B cell (primary cell): Measurements from ENCODE around the gene DNAJA1. TPM values are rescaled to one million over a fixed set of nuclear protein-coding genes. Genes with fewer than 3 reads are reported as not detected.

Experiments
- ATAC-seq: fragments of 200-7000 bp; cut with Tn5 transposase; one replicate; pipeline ENCODE4 v1.10.0; 2021; ENCODE audit warnings: low read depth, mild to moderate bottlenecking, moderate number of reproducible peaks, moderate library complexity
- CTCF ChIA-PET: fragments of 350-600 bp; sonication (Branson Sonifier 250); formaldehyde crosslinking; loops from one replicate; lab custom pipeline; 2021; ENCODE audit warnings: antibody characterized with exemption, inconsistent platforms; lab: Charles Lee
- POLR2A ChIA-PET: fragments of 350-600 bp; sonication (Branson Sonifier 250); formaldehyde crosslinking; loops from one replicate; lab custom pipeline; 2021; ENCODE audit warnings: antibody characterized with exemption; lab: Charles Lee
- DNase-seq: peaks from one replicate; pipeline ENCODE4 v3.0.0; 2013
- H2AFZ ChIP-seq: 2 replicates; pipeline ENCODE4 v1.6.1; 2012; ENCODE audit warnings: mild to moderate bottlenecking, low read depth, low read length; ENCODE audit not compliant: insufficient read depth, poor library complexity, severe bottlenecking
- H3K27ac ChIP-seq, 2 donors: 1 replicate in 1 of 2; 2 replicates in 1 of 2; pipeline ENCODE4 v1.5.1; 2012 to 2013; ENCODE audit warnings: low read length in 2 of 2, mild to moderate bottlenecking in 2 of 2, moderate library complexity in 1 of 2
- H3K27me3 ChIP-seq, 4 experiments: fragments of 200-600 bp in 1 of 4; sonication (generic) in 1 of 4; replicated peaks in 1 of 4; 1 replicate in 2 of 4; 2 replicates in 2 of 4; pipeline versions ENCODE4 v1.6.1 to v1.7.0; 2013 to 2016; ENCODE audit warnings: low read length in 3 of 4, mild to moderate bottlenecking in 2 of 4, mixed read lengths in 1 of 4, moderate library complexity in 1 of 4; ENCODE audit not compliant: insufficient read depth in 4 of 4, control insufficient read depth in 3 of 4; ENCODE audit errors: control extremely low read depth in 1 of 4
- H3K36me3 ChIP-seq, 2 experiments: replicated peaks in 1 of 2; 1 replicate in 1 of 2; 2 replicates in 1 of 2; pipeline versions ENCODE4 v1.6.1 to v1.7.1; 2013; ENCODE audit warnings: low read length in 1 of 2; ENCODE audit not compliant: insufficient read depth in 2 of 2, control insufficient read depth in 1 of 2; ENCODE audit errors: control extremely low read depth in 1 of 2, extremely low read depth in 1 of 2
- H3K4me1 ChIP-seq, 2 donors: fragments of 200-600 bp in 1 of 2; sonication (generic) in 1 of 2; 1 replicate in 1 of 2; 2 replicates in 1 of 2; pipeline versions ENCODE4 v1.5.1 to v1.6.1; 2013 to 2017; ENCODE audit warnings: low read length in 2 of 2; ENCODE audit not compliant: control insufficient read depth in 2 of 2, insufficient read depth in 2 of 2
- H3K4me2 ChIP-seq: replicated peaks from 2 replicates; pipeline ENCODE3; 2012; ENCODE audit warnings: mild to moderate bottlenecking, low read depth, low read length; ENCODE audit not compliant: poor library complexity, severe bottlenecking
- H3K4me3 ChIP-seq, 5 experiments: fragments of 200-600 bp in 1 of 5; sonication (generic) in 1 of 5; 1 replicate in 3 of 5; 2 replicates in 2 of 5; pipeline versions ENCODE4 v1.5.1 to v1.7.0; 2011 to 2016; ENCODE audit warnings: low read length in 4 of 5, mild to moderate bottlenecking in 4 of 5, low read depth in 2 of 5, control low read depth in 1 of 5, moderate library complexity in 1 of 5; ENCODE audit not compliant: insufficient read depth in 1 of 5; ENCODE audit errors: control extremely low read depth in 1 of 5, extremely low read depth in 1 of 5
- H3K79me2 ChIP-seq: fragments of 200-600 bp; sonication (generic); one replicate; pipeline ENCODE4 v1.6.0; 2016; ENCODE audit warnings: low read length; ENCODE audit not compliant: control insufficient read depth, insufficient read depth
- H3K9ac ChIP-seq: fragments of 200-600 bp; sonication (generic); 2 replicates; pipeline ENCODE4 v1.6.1; 2017; ENCODE audit warnings: mild to moderate bottlenecking, low read length, moderate library complexity
- H3K9me3 ChIP-seq, 3 donors: one replicate each; pipeline versions ENCODE4 v1.6.1 to v1.7.1; 2013; ENCODE audit warnings: low read length in 2 of 3; ENCODE audit not compliant: control insufficient read depth in 2 of 3, insufficient read depth in 1 of 3; ENCODE audit errors: control extremely low read depth in 1 of 3
- H4K20me1 ChIP-seq: 2 replicates; pipeline ENCODE4 v1.6.0; 2012; ENCODE audit warnings: mild to moderate bottlenecking, low read length; ENCODE audit not compliant: insufficient read depth, control insufficient read depth, poor library complexity, severe bottlenecking
- H3K27ac Mint-ChIP-seq: one replicate; pipeline ENCODE4 v1.8.0; 2021; ENCODE audit warnings: mixed read lengths
- H3K27me3 Mint-ChIP-seq: one replicate; pipeline ENCODE4 v1.8.0; 2021; ENCODE audit warnings: mixed read lengths
- H3K4me1 Mint-ChIP-seq: one replicate; pipeline ENCODE4 v1.8.0; 2021; ENCODE audit warnings: mixed read lengths
- H3K4me3 Mint-ChIP-seq: one replicate; pipeline ENCODE4 v1.8.0; 2021; ENCODE audit warnings: mixed read lengths
- H3K9me3 Mint-ChIP-seq: one replicate; pipeline ENCODE4 v1.8.0; 2022; ENCODE audit warnings: mixed read lengths; ENCODE audit not compliant: insufficient read depth
- EZH2 ChIP-seq: IDR thresholded peaks from 2 replicates; pipeline ENCODE4 v1.6.1; 2012; ENCODE audit warnings: borderline replicate concordance, low read depth, mild to moderate bottlenecking, moderate library complexity, low read length; ENCODE audit not compliant: insufficient read depth, poor library complexity, severe bottlenecking
- WGBS: methylation state at CpG from one replicate; pipeline ENCODE4 v1.1.5; 2013; ENCODE audit warnings: missing lambda C conversion rate; ENCODE audit not compliant: insufficient coverage; 5-methylcytosine and 5-hydroxymethylcytosine counted together
- intact Hi-C: fragments of 100-400 bp; cut with micrococcal nuclease; formaldehyde crosslinking; loops from one replicate; pipeline ENCODE4 v1.10.0; 2022
- polyA plus RNA-seq: library from polyadenylated mRNA; depleted of rRNA; stranded (reverse); fragments of >200 nt; gene quantifications from 2 replicates; pipeline ENCODE4 v1.2.3, GENCODE V29; 2012
- total RNA-seq, 2 donors: library from RNA; stranded (reverse); fragments of 120-200 nt in 1 of 2; gene quantifications; 1 replicate in 1 of 2; 2 replicates in 1 of 2; pipeline versions ENCODE4 v1.2.3 to v1.2.4, GENCODE V29; 2013 to 2022
- TF ChIP-seq, protein P1 (sequence below): fragments of 200-600 bp; IDR thresholded peaks from one replicate; pipeline ENCODE4 v1.8.0; 2022; ENCODE audit warnings: antibody characterized with exemption, mild to moderate bottlenecking

Gene DNAJA1
- total and polyA plus RNA-seq, 2 donors (not counting 1 experiment from before 2014, with no cell fraction given), result 68.6 to 104 TPM

DNA sequence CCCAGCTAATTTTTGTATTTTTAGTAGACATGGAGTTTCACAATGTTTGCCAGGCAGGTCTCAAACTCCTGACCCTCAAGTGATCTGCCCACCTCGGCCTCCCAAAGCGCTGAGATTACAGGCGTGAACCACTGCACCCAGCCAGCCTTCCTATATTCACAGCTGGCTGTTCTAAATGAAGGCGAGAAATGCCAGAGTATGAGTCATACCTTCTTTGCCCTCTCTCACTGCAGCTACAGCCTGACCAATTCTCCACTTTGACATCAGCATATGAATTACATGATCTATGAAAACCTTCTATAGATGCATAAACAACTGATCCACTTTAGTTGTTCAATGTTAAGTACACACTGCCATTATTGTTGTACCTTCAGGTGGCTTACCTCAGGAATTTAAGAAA is 38.1 kb upstream of the DNAJA1 start:
- no peak for ATAC-seq
- peaks cover 18% of the 10 kb centered on the region for H3K79me2 ChIP-seq
- intact Hi-C loops, result no loop called here
- no peak overlapping the region for H3K4me3 ChIP-seq
- no peak for TF ChIP-seq EZH2
- TF ChIP-seq, protein P1, sequence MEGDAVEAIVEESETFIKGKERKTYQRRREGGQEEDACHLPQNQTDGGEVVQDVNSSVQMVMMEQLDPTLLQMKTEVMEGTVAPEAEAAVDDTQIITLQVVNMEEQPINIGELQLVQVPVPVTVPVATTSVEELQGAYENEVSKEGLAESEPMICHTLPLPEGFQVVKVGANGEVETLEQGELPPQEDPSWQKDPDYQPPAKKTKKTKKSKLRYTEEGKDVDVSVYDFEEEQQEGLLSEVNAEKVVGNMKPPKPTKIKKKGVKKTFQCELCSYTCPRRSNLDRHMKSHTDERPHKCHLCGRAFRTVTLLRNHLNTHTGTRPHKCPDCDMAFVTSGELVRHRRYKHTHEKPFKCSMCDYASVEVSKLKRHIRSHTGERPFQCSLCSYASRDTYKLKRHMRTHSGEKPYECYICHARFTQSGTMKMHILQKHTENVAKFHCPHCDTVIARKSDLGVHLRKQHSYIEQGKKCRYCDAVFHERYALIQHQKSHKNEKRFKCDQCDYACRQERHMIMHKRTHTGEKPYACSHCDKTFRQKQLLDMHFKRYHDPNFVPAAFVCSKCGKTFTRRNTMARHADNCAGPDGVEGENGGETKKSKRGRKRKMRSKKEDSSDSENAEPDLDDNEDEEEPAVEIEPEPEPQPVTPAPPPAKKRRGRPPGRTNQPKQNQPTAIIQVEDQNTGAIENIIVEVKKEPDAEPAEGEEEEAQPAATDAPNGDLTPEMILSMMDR, result no peak
- Mint-ChIP-seq H3K27me3 (no peaks in the 10 kb centered on the region), H3K9me3 (no peaks in the 10 kb centered on the region), H3K27ac (no peak overlapping the region), H3K4me1 (no peaks in the 10 kb centered on the region), H3K4me3 (no peak overlapping the region)
- peaks cover 5% of the 10 kb centered on the region for H4K20me1 ChIP-seq
- H3K9ac ChIP-seq, result no peak overlapping the region
- H3K27me3 ChIP-seq, result no peaks in the 10 kb centered on the region
- H2AFZ ChIP-seq, result no peak overlapping the region
- no peak overlapping the region for H3K4me2 ChIP-seq
- H3K27ac ChIP-seq, result no peak overlapping the region
- H3K36me3 ChIP-seq, result peaks cover 0 to 59% of the 10 kb centered on the region in 2 experiments
- WGBS, result 100% methylated on average over 4 of the region's 4 CpGs
- POLR2A ChIA-PET, result no interaction called here
- DNase-seq, result no peak
- CTCF ChIA-PET, result interaction anchor here (0.7 to 1.6 kb wide), 2 partner anchors 18 to 549 kb away, joined by 3 to 5 read pairs; no protein-coding TSS in a partner anchor
- no peaks in the 10 kb centered on the region for H3K9me3 ChIP-seq
- no peaks in the 10 kb centered on the region for H3K4me1 ChIP-seq

DNA sequence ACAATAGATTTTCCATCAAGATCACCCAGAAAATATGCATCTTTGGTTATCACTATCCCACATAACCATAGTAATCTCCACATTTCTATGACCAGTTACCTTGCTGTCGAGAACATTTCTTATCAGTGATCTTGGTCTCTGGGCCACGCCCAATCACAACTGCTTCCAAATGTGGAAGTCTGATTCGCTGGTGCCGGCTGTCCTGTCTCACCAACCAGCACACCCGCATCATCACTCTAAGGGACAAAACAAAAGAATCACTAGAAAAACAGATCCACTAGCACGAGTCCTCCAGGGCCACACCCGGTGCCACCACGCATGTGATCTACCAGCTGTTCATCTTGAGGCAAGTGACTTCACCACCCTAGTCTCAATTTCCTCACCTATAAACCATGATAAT is 35.4 kb upstream of the DNAJA1 start:
- TF ChIP-seq EZH2, result no peak
- TF ChIP-seq, protein P1, result no peak
- Histone ChIP-seq H4K20me1 (peaks cover 17% of the 10 kb centered on the region), H3K79me2 (peaks cover 35% of the 10 kb centered on the region), H3K27me3 (no peaks in the 10 kb centered on the region), H3K4me2 (no peak overlapping the region), H3K4me3 (no peak overlapping the region), H2AFZ (no peak overlapping the region), H3K36me3 (peaks cover 0 to 43% of the 10 kb centered on the region in 2 experiments), H3K9ac (no peak overlapping the region), H3K4me1 (no peaks in the 10 kb centered on the region), H3K9me3 (no peaks in the 10 kb centered on the region), H3K27ac (no peak overlapping the region)
- no peak for ATAC-seq
- POLR2A ChIA-PET, result no interaction called here
- H3K9me3 Mint-ChIP-seq, result no peaks in the 10 kb centered on the region
- CTCF ChIA-PET, result no interaction called here
- H3K4me1 Mint-ChIP-seq, result peaks cover 3% of the 10 kb centered on the region
- no peaks in the 10 kb centered on the region for H3K27me3 Mint-ChIP-seq
- WGBS, result 96% methylated on average over 6 of the region's 8 CpGs
- no peak overlapping the region for H3K27ac Mint-ChIP-seq
- intact Hi-C loops, result no loop called here
- DNase-seq, result no peak
- no peak overlapping the region for H3K4me3 Mint-ChIP-seq
